Liver (tissue), 9 donors: ENCODE data around the gene ATG4C. TPM values are rescaled to one million over a fixed set of nuclear protein-coding genes. Genes with fewer than 3 reads are reported as not detected.

Experiments used
- DNase-seq: peaks from one replicate; pipeline ENCODE4 v3.0.0-alpha.2; 2017; ENCODE audit warnings: low spot score
- H3K27ac ChIP-seq, 2 donors: one replicate each; pipeline ENCODE4 v1.7.0; 2013; ENCODE audit warnings: inconsistent platforms in 2 of 2, low read length in 2 of 2, control low read depth in 1 of 2, low read depth in 1 of 2, mild to moderate bottlenecking in 1 of 2
- H3K27me3 ChIP-seq, 4 donors: one replicate each; pipeline versions ENCODE4 v1.6.1 to v1.7.0; 2013; ENCODE audit warnings: low read length in 3 of 4, inconsistent platforms in 1 of 4, mild to moderate bottlenecking in 1 of 4, moderate library complexity in 1 of 4; ENCODE audit not compliant: control insufficient read depth in 4 of 4, insufficient read depth in 4 of 4
- H3K36me3 ChIP-seq, 4 donors: one replicate each; pipeline versions ENCODE4 v1.6.1 to v1.7.0; 2013; ENCODE audit warnings: low read length in 3 of 4, mild to moderate bottlenecking in 3 of 4, low read depth in 1 of 4, moderate library complexity in 1 of 4; ENCODE audit not compliant: control insufficient read depth in 4 of 4, insufficient read depth in 3 of 4
- H3K4me1 ChIP-seq, 4 donors: one replicate each; pipeline versions ENCODE4 v1.6.1 to v1.7.0; 2013; ENCODE audit warnings: low read length in 3 of 4, mild to moderate bottlenecking in 3 of 4, moderate library complexity in 1 of 4; ENCODE audit not compliant: control insufficient read depth in 4 of 4, insufficient read depth in 4 of 4
- H3K4me3 ChIP-seq, 3 donors: one replicate each; pipeline versions ENCODE4 v1.6.1 to v1.7.0; 2013; ENCODE audit warnings: low read length in 3 of 3, control low read depth in 1 of 3, low read depth in 1 of 3, mild to moderate bottlenecking in 1 of 3
- H3K9ac ChIP-seq, 2 donors: one replicate each; pipeline ENCODE4 v1.7.0; 2013; ENCODE audit warnings: low read length in 2 of 2, mild to moderate bottlenecking in 2 of 2, moderate library complexity in 2 of 2, control low read depth in 1 of 2, low read depth in 1 of 2
- H3K9me3 ChIP-seq, 4 donors: one replicate each; pipeline versions ENCODE4 v1.6.1 to v1.7.0; 2013; ENCODE audit warnings: low read length in 3 of 4; ENCODE audit not compliant: control insufficient read depth in 4 of 4
- ATF3 ChIP-seq: IDR thresholded peaks from 2 replicates; pipeline ENCODE4 v1.6.1; 2016; ENCODE audit warnings: antibody characterized with exemption
- EGR1 ChIP-seq, 2 donors: IDR thresholded peaks; 2 replicates each; pipeline ENCODE4 v1.6.1; 2016 to 2018; ENCODE audit warnings: antibody characterized with exemption in 2 of 2, low read depth in 2 of 2
- FOXA1 ChIP-seq: IDR thresholded peaks from 2 replicates; pipeline ENCODE4 v1.6.1; 2016; ENCODE audit warnings: antibody characterized with exemption
- FOXA2 ChIP-seq: IDR thresholded peaks from 2 replicates; pipeline ENCODE4 v1.6.1; 2016; ENCODE audit warnings: antibody characterized with exemption
- GABPA ChIP-seq, 2 donors: IDR thresholded peaks in 1 of 2; conservative IDR thresholded peaks in 1 of 2; 2 replicates each; pipeline ENCODE4 v1.6.1; 2016; ENCODE audit warnings: antibody characterized with exemption in 2 of 2, mild to moderate bottlenecking in 1 of 2, moderate library complexity in 1 of 2
- HNF4A ChIP-seq, 2 donors: conservative IDR thresholded peaks; 2 replicates each; pipeline ENCODE4 v1.6.1; 2016; ENCODE audit warnings: antibody characterized with exemption in 2 of 2, mild to moderate bottlenecking in 2 of 2
- HNF4G ChIP-seq: IDR thresholded peaks from 2 replicates; pipeline ENCODE4 v1.6.1; 2016; ENCODE audit warnings: antibody characterized with exemption
- JUND ChIP-seq, 2 donors: IDR thresholded peaks; 2 replicates each; pipeline ENCODE4 v1.6.1; 2016; ENCODE audit warnings: antibody characterized with exemption in 2 of 2
- NR2F2 ChIP-seq: IDR thresholded peaks from 2 replicates; pipeline ENCODE4 v1.6.1; 2016; ENCODE audit warnings: antibody characterized with exemption
- RAD21 ChIP-seq, 2 donors: IDR thresholded peaks; 2 replicates each; pipeline ENCODE4 v1.6.1; 2016; ENCODE audit warnings: antibody characterized with exemption in 2 of 2, mild to moderate bottlenecking in 2 of 2
- REST ChIP-seq: IDR thresholded peaks from 2 replicates; pipeline ENCODE4 v1.6.1; 2016; ENCODE audit warnings: antibody characterized with exemption, mild to moderate bottlenecking
- RXRA ChIP-seq, 2 donors: IDR thresholded peaks; 2 replicates each; pipeline ENCODE4 v1.6.1; 2017 to 2018; ENCODE audit warnings: antibody characterized with exemption in 2 of 2, mild to moderate bottlenecking in 1 of 2
- SP1 ChIP-seq: IDR thresholded peaks from 2 replicates; pipeline ENCODE4 v1.6.1; 2018; ENCODE audit warnings: antibody characterized with exemption, mild to moderate bottlenecking
- TAF1 ChIP-seq: conservative IDR thresholded peaks from 2 replicates; pipeline ENCODE4 v1.6.1; 2016; ENCODE audit warnings: antibody characterized with exemption, mild to moderate bottlenecking
- YY1 ChIP-seq: IDR thresholded peaks from 2 replicates; pipeline ENCODE4 v1.6.1; 2016; ENCODE audit warnings: antibody characterized with exemption, mild to moderate bottlenecking
- WGBS: extraction: QIAGEN DNeasy Blood & Tissue Kit; methylation state at CpG from one replicate; pipeline ENCODE4 v1.1.7; 2013; 5-methylcytosine and 5-hydroxymethylcytosine counted together
- polyA plus RNA-seq, 2 donors: library from polyadenylated mRNA; stranded (reverse) in 1 of 2; unstranded in 1 of 2; fragments of 200-250 nt in 1 of 2; fragments of >200 nt in 1 of 2; fragmentation: Nextera tagmentation in 1 of 2; extraction: Ambion mirVana in 1 of 2; gene quantifications; one replicate each; pipeline versions ENCODE4 v1.2.1 to v1.2.3, GENCODE V29; 2013 to 2015
- total RNA-seq, 2 donors: library from RNA; depleted of rRNA; stranded (reverse); fragments of >200 nt; gene quantifications; one replicate each; pipeline ENCODE4 v1.2.3, GENCODE V29; 2014
- TF ChIP-seq, protein P1 (sequence below): fragments of 150-350 bp; IDR thresholded peaks from 2 replicates; pipeline ENCODE4 v1.5.1; 2017; ENCODE audit warnings: improper control_type of control experiment, low read depth, low read length; ENCODE audit not compliant: missing input control
- TF ChIP-seq, protein P2 (sequence below): IDR thresholded peaks from 2 replicates; pipeline ENCODE4 v1.6.1; 2016; ENCODE audit warnings: antibody characterized with exemption
- TF ChIP-seq, protein P3 (sequence below): IDR thresholded peaks from 2 replicates; pipeline ENCODE4 v1.6.1; 2016; ENCODE audit warnings: antibody characterized with exemption
- donor health status: healthy.
- donor health status: healthy.
- donor health status: healthy.
- donor health status: healthy.
- donor health status: healthy.

Gene ATG4C
- total and polyA plus RNA-seq, 4 donors, result 3.8 to 8.4 (median 5.2) TPM

DNA sequence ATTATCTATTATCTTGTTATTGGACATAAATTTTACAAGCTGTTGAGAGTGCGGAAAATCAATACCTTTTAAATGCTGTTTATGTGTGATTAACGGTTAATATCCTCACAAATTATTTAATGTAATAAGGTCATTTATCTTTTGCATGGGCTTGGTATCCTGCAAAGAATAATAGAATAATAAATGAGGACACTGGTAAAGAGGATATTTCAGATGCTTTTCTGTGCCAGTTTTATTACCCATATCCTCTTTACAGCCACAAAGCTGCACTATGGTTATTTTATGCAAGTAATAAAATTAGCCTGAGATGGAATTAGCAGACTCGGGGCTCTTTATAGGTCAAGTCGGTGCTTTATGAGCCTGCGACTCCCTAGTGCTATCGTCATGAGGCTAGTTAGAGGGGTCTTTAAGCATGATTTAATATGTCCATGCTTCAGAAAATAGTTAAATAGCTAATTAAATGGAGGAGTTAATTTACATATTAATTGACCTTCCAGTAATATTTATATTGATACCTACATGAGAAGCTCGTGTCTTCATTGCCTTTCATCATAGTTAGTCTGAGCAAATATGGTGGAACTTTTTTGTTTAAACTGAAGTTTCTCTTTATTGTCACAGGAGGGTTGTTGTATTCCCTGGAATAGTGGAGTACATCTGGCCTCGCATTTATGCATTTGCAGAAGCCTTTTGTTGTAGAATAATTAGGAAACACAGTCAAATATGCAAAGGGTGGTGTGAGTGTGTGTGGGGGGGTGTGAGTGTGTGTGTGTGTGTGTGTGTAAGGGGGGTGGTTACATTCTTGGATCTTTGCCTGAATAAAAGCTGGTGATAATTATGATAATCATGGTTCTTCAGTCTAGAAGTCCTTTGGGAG lies 120.3 kb downstream of the ATG4C start:
- no peak for TF ChIP-seq TAF1
- no peak for TF ChIP-seq NR2F2
- no peak for TF ChIP-seq EGR1 (IDR thresholded peaks at IDR 0.05; ENCODE audit: low read depth in 2 of 2)
- TF ChIP-seq, protein P1, sequence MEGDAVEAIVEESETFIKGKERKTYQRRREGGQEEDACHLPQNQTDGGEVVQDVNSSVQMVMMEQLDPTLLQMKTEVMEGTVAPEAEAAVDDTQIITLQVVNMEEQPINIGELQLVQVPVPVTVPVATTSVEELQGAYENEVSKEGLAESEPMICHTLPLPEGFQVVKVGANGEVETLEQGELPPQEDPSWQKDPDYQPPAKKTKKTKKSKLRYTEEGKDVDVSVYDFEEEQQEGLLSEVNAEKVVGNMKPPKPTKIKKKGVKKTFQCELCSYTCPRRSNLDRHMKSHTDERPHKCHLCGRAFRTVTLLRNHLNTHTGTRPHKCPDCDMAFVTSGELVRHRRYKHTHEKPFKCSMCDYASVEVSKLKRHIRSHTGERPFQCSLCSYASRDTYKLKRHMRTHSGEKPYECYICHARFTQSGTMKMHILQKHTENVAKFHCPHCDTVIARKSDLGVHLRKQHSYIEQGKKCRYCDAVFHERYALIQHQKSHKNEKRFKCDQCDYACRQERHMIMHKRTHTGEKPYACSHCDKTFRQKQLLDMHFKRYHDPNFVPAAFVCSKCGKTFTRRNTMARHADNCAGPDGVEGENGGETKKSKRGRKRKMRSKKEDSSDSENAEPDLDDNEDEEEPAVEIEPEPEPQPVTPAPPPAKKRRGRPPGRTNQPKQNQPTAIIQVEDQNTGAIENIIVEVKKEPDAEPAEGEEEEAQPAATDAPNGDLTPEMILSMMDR, result no peak
- TF ChIP-seq RAD21 (IDR thresholded peaks at IDR 0.05), result no peak
- TF ChIP-seq, protein P2, sequence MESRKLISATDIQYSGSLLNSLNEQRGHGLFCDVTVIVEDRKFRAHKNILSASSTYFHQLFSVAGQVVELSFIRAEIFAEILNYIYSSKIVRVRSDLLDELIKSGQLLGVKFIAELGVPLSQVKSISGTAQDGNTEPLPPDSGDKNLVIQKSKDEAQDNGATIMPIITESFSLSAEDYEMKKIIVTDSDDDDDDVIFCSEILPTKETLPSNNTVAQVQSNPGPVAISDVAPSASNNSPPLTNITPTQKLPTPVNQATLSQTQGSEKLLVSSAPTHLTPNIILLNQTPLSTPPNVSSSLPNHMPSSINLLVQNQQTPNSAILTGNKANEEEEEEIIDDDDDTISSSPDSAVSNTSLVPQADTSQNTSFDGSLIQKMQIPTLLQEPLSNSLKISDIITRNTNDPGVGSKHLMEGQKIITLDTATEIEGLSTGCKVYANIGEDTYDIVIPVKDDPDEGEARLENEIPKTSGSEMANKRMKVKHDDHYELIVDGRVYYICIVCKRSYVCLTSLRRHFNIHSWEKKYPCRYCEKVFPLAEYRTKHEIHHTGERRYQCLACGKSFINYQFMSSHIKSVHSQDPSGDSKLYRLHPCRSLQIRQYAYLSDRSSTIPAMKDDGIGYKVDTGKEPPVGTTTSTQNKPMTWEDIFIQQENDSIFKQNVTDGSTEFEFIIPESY, result no peak
- no peak for TF ChIP-seq ATF3
- TF ChIP-seq FOXA1, result no peak
- TF ChIP-seq FOXA2, result no peak
- no peak for TF ChIP-seq GABPA (IDR thresholded peaks at IDR 0.05 in 1 of 2, conservative IDR thresholded peaks at IDR 0.05 in 1 of 2)
- no peak for TF ChIP-seq JUND (IDR thresholded peaks at IDR 0.05)
- no peak for TF ChIP-seq YY1
- no peak for TF ChIP-seq REST
- TF ChIP-seq HNF4A (conservative IDR thresholded peaks at IDR 0.05), result no peak
- TF ChIP-seq SP1, result no peak
- TF ChIP-seq, protein P3, sequence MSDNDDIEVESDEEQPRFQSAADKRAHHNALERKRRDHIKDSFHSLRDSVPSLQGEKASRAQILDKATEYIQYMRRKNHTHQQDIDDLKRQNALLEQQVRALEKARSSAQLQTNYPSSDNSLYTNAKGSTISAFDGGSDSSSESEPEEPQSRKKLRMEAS, result no peak
- no peak for TF ChIP-seq RXRA (IDR thresholded peaks at IDR 0.05)
- TF ChIP-seq HNF4G, result no peak
- Histone ChIP-seq H3K27me3 (peaks cover 0 to 5% (median 0%) of the 10 kb centered on the region in 4 donors), H3K4me1 (no peaks in the 10 kb centered on the region), H3K36me3 (no peaks in the 10 kb centered on the region), H3K4me3 (no peak overlapping the region), H3K27ac (no peak overlapping the region), H3K9ac (no peak overlapping the region), H3K9me3 (no peaks in the 10 kb centered on the region)
- WGBS, result 87% methylated on average over 8 of the region's 8 CpGs
- DNase-seq, result no peak
